Stimulated activated memory B cell treated with anti-CD40 and anti-IgM and Interleukin-4, amounts not matched to agents 10 μg/mL and 1 μg/mL and 100 μg/mL, for 72 hours (primary cell): ENCODE measurements around the gene ALX3.

Experiments
- ATAC-seq: fragments of 150-1000 bp; cut with Tn5 transposase; 2 replicates; pipeline ENCODE4 v1.10.0; 2021
- H3K27ac Mint-ChIP-seq: one replicate; pipeline ENCODE4 v1.8.0; 2022; ENCODE audit warnings: mild to moderate bottlenecking, mixed read lengths
- H3K27me3 Mint-ChIP-seq: one replicate; pipeline ENCODE4 v1.8.0; 2022; ENCODE audit warnings: mixed read lengths
- H3K36me3 Mint-ChIP-seq: one replicate; pipeline ENCODE4 v1.8.0; 2022; ENCODE audit warnings: mixed read lengths
- H3K4me1 Mint-ChIP-seq: one replicate; pipeline ENCODE4 v1.8.0; 2022; ENCODE audit warnings: mixed read lengths
- H3K4me3 Mint-ChIP-seq: one replicate; pipeline ENCODE4 v1.8.0; 2022; ENCODE audit warnings: mild to moderate bottlenecking, moderate library complexity, mixed read lengths
- H3K9me3 Mint-ChIP-seq: one replicate; pipeline ENCODE4 v1.8.0; 2022; ENCODE audit warnings: mixed read lengths

The ALX3 gene

DNA sequence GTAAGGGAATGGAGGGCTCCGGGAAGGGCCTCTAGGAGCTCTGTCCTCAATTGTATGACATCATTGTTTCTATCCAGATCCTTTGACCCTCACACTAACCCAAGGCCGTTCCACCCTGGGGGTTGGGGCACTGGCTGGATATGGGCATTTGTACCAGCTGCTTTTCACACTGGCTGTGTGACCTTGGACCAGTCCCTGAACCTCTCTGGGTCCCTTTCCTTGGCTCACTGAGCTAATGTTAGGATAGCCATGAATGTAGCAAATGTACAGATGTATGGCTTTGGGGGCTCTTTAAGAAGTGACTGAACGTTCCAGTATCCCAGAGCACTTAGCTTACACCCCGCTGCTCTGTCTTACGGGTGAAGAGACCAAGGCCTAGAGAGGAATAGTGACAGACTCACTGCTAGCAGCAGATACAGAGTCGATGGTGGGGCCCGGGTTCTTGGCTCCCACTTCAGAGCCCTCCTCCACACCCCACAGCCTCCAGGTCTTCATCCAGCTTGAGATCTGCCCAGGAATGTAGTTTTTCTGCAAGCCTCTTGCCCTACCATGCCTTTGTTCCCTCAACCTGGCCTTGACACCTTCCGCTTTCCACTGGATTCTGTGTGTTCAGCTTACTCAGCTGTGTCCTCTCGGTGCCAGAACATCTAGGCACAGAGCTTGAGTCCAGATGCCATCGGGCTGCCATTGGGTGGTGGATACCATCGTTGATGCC, 27.2 kb upstream of the ALX3 start:
- Mint-ChIP-seq H3K27me3 (peaks cover 52% of the 10 kb centered on the region), H3K27ac (no peak overlapping the region)
- no peak for ATAC-seq

DNA sequence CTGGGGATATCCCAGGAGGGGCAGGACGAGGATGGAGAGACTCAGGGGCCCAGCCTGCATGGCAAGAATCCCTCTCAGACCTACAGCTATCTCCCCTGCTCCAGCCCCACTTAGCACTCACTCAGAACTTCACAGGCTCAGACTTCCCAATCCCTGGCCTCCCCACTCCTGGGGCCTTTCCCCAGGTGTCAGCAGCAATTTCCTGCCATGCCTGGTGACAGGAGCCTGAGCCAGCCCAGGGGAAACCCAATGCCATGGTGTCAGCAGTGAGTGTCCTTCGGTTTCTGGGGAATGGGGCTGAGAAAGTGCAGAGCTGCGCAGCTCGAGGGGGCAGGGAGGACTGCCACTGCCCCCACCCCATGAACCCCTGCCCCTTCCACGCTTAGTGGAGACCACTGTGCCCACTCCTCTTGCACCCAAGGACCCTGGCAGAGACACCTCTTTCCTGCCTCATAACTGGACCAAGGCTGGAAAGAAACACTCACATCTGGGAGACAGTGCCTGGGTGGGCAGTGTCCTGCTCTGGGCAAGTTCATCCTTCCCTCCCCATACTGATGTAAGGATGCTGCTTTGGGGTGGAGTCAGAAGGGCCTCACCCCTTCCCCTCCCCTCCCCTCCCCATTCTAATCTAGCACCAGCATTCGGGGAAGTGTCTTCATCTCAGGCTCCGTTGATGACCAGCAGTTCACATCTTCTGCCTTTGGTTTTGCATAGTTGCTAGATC, 24.6 kb upstream of the ALX3 start:
- Mint-ChIP-seq H3K27me3 (peaks cover 48% of the 10 kb centered on the region), H3K4me3 (no peak overlapping the region), H3K9me3 (no peaks in the 10 kb centered on the region), H3K36me3 (no peaks in the 10 kb centered on the region), H3K27ac (no peak overlapping the region), H3K4me1 (no peaks in the 10 kb centered on the region)
- ATAC-seq, result no peak

More for the DNA sequence above, 27.2 kb upstream of the ALX3 start:
- Mint-ChIP-seq H3K36me3 (no peaks in the 10 kb centered on the region), H3K9me3 (no peaks in the 10 kb centered on the region), H3K4me3 (no peak overlapping the region), H3K4me1 (peaks cover 11% of the 10 kb centered on the region)

DNA sequence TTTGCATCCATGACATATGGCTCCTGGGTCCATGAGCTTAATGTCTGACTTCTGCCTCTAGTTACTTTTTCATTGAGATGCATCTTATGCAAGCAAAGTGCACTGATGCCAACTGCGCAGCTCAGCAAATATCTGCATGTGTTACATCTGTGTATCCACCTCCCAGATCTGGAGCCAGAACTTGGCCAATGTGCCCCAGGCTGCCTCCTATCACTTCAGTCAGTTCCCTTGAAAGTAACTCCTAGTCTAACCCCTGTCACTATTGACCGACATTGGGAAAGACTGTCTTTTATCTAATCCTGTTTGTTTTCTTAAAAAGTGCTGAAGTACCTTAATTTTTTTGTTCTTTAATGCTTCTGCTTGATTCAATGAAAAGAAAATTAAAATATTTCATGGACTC, 22.5 kb upstream of the ALX3 start:
- H3K27me3 Mint-ChIP-seq, result peaks cover 51% of the 10 kb centered on the region
- no peak overlapping the region for H3K4me3 Mint-ChIP-seq
- H3K4me1 Mint-ChIP-seq, result peaks cover 6% of the 10 kb centered on the region
- no peaks in the 10 kb centered on the region for H3K9me3 Mint-ChIP-seq
- H3K27ac Mint-ChIP-seq, result no peak overlapping the region
- ATAC-seq, result no peak
- no peaks in the 10 kb centered on the region for H3K36me3 Mint-ChIP-seq

DNA sequence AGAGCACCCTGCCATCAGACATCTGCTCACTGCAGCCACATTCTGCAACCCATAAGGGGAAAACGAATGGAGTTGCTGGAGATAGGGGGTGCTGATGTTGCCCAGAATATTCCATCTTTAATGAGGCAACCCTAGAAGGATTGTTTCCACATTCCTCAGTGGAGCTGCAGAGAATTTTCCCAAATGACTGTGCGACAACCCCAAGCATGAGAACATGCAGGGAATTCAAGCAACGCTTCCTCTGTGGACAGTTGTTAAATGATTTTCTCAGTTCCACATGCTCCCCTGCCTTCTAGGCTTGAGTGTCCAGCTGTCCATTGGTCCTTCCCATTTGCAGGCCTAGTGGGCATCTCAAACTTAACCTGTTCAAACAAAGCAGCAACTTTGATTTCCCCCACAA, 21.3 kb upstream of the ALX3 start:
- H3K4me1 Mint-ChIP-seq, result peaks cover 9% of the 10 kb centered on the region
- H3K27me3 Mint-ChIP-seq, result peaks cover 51% of the 10 kb centered on the region
- no peak overlapping the region for H3K27ac Mint-ChIP-seq
- no peaks in the 10 kb centered on the region for H3K9me3 Mint-ChIP-seq
- no peak overlapping the region for H3K4me3 Mint-ChIP-seq
- no peak for ATAC-seq
- no peaks in the 10 kb centered on the region for H3K36me3 Mint-ChIP-seq

DNA sequence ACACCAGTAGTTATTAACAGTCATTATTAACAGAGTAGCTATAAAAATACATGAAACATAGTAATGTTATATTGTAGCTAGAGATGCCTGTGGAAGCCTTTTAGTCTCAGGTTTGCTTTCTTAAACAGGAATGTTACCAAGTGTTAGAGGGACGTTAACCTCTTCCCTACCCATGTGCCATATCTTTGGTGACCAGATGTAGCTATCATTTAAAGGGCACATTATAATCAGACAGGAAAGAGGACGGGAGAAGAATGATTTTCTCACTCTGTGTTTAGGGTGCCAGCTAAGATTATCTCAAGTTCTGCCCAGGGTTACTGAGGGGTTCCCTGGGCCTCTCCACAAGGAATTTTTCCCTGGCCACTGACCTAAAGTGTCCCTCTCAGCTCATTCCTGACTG, 20.9 kb upstream of the ALX3 start:
- no peaks in the 10 kb centered on the region for H3K36me3 Mint-ChIP-seq
- H3K9me3 Mint-ChIP-seq, result no peaks in the 10 kb centered on the region
- H3K4me1 Mint-ChIP-seq, result peaks cover 9% of the 10 kb centered on the region
- no peak for ATAC-seq
- H3K27me3 Mint-ChIP-seq, result peaks cover 51% of the 10 kb centered on the region
- H3K4me3 Mint-ChIP-seq, result no peak overlapping the region
- no peak overlapping the region for H3K27ac Mint-ChIP-seq

DNA sequence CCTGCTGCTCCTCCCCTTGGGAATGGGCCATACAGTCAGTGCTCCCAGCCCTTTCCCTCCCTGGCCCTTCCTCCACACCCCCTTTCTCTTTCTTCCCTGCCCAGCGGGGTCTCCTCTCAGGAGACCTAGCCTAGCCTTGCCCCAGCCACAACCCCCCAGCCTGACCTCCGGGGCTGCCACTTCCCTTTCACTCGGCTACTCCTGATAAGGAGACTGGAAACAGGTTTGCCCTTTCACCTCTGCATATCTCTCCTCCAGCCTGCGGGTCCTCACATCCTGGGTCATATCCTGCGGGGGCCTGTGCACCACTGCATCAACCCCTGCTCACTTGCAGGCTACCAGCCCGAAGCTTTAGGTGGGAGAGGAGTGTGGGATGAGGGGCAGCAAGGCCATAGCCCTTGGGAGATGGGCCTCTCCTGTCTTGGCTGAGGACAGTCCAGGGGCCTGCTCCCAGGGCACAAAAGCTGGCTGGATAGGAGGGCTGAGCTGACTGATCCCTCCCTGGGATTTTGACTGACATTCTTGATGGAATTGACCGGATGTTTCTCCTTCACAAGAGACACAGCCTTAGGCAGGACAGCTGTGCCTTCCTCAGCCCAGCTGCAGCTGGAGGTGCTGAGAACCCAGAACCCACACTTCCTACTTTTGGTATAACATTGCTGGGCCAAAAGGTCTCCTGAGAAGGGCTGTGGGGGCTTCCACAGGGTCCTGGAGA, 19.2 kb upstream of the ALX3 start:
- no peaks in the 10 kb centered on the region for H3K36me3 Mint-ChIP-seq
- H3K9me3 Mint-ChIP-seq, result no peaks in the 10 kb centered on the region
- no peak overlapping the region for H3K4me3 Mint-ChIP-seq
- ATAC-seq, result no peak
- H3K4me1 Mint-ChIP-seq, result peaks cover 9% of the 10 kb centered on the region
- no peak overlapping the region for H3K27ac Mint-ChIP-seq
- H3K27me3 Mint-ChIP-seq, result peaks cover 56% of the 10 kb centered on the region

DNA sequence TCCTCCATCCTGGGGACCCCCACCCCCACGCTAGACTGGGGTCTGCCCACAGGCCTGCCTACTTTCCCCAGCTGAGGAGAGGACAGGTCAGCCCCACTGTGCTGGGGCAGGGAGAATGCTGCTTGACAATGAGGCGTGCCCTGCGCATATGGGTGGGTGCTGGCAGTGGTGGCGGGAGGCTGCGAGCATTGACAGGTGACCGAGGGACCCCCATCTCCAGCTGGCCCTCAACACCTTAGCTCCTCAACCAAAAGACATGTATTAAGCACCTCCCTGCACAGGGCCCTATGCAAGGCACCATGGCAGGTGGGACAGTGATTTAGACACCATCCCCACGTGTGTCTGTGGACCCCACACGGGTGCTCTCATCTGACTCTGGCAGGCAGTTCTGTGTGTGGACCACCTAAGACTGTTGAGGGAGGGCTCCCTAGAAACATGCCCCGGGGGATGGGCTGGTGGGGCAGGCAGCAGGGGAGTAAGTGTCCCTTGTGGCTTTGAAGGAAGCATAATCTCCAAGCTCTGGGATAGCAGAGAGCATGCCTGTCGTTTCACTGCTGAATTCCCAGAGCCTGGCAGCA, 18.4 kb upstream of the ALX3 start:
- H3K36me3 Mint-ChIP-seq, result no peaks in the 10 kb centered on the region
- peaks cover 63% of the 10 kb centered on the region for H3K27me3 Mint-ChIP-seq
- no peak overlapping the region for H3K27ac Mint-ChIP-seq
- H3K4me3 Mint-ChIP-seq, result no peak overlapping the region
- no peaks in the 10 kb centered on the region for H3K9me3 Mint-ChIP-seq
- ATAC-seq, result no peak
- H3K4me1 Mint-ChIP-seq, result peaks cover 17% of the 10 kb centered on the region

DNA sequence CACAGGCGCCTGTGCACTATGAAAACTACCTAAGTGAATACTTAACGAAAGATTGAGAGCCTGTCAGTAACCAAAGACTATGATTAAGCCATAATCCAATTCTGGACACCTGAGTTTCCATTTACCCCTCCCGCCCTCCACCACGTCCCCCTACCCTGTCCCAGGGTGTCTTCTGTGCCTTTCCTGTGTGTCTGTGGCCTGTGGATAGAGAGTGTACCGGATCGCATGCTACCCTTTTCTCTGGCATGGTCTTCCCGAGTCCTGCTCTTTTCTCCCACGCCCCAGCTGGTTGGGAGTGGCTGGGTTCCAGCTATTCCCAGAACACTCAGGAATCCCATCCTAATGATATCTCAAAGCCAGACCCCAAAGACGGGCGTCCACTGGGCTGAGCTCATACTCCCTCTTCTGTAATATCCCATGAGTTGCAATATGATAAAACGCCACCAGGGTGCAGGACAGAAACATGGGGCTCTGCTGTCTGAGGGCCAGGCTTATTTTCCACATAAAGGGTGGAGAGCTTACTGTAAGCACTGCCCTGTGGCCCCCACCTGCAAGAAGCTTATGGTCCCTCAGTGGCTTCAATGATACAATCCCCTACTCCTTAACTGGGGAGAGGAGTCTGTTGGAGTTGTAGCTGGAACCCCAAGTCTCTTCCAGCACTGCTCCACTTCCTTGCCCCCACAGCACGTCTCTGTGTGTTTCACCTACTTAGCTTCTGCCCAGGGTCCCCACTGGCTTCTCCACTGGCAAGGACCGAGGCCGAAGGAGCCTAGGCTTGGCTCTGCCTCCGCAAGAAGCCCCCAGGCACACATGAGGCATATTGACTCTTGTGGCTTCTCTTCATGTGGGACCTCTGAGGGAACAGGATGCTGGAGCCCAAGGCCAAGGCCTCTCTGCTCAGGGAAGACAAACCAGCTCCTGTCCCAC, 17.6 kb upstream of the ALX3 start:
- Mint-ChIP-seq H3K27me3 (peaks cover 70% of the 10 kb centered on the region), H3K27ac (no peak overlapping the region), H3K9me3 (no peaks in the 10 kb centered on the region), H3K4me1 (peaks cover 25% of the 10 kb centered on the region), H3K36me3 (no peaks in the 10 kb centered on the region), H3K4me3 (no peak overlapping the region)
- no peak for ATAC-seq

DNA sequence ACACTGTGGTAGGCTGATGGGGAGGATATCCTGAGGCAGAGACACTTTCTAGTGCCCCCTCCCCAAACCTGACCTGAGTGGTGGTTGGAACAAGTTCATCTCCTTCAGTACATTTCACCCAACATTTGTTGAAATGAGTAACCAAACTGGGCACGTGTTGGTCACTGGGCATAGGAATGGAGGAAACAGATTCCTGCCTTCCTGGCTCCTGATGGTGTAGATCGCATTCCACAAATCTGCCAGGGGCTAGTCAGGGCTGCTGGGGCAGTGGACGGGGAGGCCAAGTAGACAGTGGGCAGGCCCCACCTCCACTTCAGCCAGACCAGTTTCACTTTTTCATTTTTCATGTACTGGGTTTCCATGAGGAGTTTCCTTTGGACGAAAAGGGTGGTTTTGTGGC, 16.5 kb upstream of the ALX3 start:
- peaks cover 72% of the 10 kb centered on the region for H3K27me3 Mint-ChIP-seq

DNA sequence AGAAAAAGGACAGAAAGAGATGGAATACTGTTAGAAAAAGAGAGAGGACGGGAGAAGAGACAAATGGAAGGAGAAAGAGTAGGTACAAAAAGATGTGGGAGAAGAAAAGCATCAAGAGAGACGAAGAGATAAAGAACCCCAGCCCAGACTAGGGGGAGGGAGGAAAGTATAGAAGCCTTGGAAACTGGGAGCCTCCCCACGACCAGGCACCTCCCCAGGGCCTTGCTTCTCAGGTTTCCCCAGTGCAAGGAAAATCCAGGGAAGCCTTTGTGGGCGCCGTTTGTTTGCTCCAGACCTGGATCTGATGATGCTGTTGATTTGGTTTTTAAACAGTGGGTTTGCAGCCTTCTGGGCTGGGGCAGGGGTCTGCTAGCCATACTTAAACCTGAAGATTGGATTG, 15.2 kb upstream of the ALX3 start:
- H3K27ac Mint-ChIP-seq, result no peak overlapping the region
- H3K27me3 Mint-ChIP-seq, result peaks cover 81% of the 10 kb centered on the region
- no peak for ATAC-seq
- no peaks in the 10 kb centered on the region for H3K36me3 Mint-ChIP-seq
- H3K9me3 Mint-ChIP-seq, result no peaks in the 10 kb centered on the region
- H3K4me1 Mint-ChIP-seq, result peaks cover 26% of the 10 kb centered on the region
- no peak overlapping the region for H3K4me3 Mint-ChIP-seq

More for the DNA sequence above, 16.5 kb upstream of the ALX3 start:
- Mint-ChIP-seq H3K4me3 (no peak overlapping the region), H3K4me1 (peaks cover 26% of the 10 kb centered on the region), H3K9me3 (no peaks in the 10 kb centered on the region), H3K36me3 (no peaks in the 10 kb centered on the region), H3K27ac (no peak overlapping the region)
- ATAC-seq, result no peak

DNA sequence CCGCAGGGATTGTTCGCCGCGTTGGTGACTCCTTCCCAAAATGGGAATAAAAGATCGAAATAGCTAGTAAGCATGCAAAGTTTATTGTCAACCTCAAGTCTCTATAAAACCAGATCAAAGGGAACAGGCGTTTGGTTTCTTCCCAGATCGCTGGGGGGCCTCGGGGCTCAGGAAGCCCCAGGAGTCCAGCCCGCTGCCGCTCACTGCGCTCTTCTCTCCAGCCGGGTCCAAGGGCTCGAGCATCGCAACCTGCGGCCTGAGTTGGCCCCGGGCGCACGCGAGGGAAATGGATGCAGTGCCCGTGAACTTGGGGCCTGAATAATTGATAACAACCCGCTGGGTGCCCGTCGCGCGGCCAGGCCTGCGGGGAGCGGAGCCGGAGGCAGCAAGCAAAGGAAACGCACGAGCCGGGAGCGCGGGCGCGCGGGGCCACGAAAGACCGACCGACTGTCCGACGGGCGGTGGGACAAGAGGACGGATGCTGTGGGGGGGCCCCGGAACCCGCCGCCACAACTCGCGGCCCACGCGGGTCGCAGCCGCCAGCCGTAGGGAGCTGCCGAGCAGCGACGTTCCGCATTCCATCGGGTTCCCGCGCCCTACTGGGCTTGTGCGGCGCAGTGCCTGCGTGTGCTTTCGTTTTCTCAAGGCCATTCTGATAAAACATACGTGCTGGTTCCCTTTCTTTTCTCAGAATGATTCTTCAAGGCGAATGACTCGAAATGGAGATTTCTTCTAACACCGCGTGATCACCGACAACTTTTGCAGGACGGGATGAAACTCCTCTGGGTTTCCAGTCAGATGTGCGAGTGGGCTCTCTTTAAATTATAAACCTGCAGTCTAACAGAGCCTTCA, 14.0 kb upstream of the ALX3 start:
- no peaks in the 10 kb centered on the region for H3K9me3 Mint-ChIP-seq
- H3K27me3 Mint-ChIP-seq, result peaks cover 86% of the 10 kb centered on the region
- ATAC-seq, result peak; percentile 74
- H3K4me3 Mint-ChIP-seq, result peak overlapping the region; percentile 82
- peak overlapping the region; percentile 45 for H3K27ac Mint-ChIP-seq
- H3K36me3 Mint-ChIP-seq, result no peaks in the 10 kb centered on the region
- peaks cover 26% of the 10 kb centered on the region for H3K4me1 Mint-ChIP-seq

DNA sequence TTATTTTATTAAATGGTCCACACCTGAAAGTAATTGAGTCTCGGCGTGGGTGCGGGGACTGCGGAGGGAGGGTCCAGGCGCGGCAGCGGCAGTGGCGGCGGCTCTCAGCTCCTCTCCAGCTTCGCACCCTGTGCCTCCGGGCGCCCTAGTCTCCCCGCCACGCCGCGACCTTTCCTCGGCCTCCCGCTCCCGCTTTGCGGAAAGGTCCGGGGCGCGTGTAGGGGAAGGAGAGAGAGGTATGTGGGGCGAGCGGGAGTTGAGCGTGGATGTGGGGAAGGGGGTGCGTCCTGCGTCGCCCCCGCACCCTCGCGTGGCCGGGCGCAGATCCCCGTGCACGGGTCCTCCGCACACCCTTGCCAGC, 13.4 kb upstream of the ALX3 start:
- peak overlapping the region; percentile 82 for H3K4me3 Mint-ChIP-seq
- H3K36me3 Mint-ChIP-seq, result no peaks in the 10 kb centered on the region
- peak overlapping the region; percentile 45 for H3K27ac Mint-ChIP-seq
- no peaks in the 10 kb centered on the region for H3K9me3 Mint-ChIP-seq
- peak; percentile 21 for ATAC-seq
- peaks cover 86% of the 10 kb centered on the region for H3K27me3 Mint-ChIP-seq
- H3K4me1 Mint-ChIP-seq, result peaks cover 26% of the 10 kb centered on the region

DNA sequence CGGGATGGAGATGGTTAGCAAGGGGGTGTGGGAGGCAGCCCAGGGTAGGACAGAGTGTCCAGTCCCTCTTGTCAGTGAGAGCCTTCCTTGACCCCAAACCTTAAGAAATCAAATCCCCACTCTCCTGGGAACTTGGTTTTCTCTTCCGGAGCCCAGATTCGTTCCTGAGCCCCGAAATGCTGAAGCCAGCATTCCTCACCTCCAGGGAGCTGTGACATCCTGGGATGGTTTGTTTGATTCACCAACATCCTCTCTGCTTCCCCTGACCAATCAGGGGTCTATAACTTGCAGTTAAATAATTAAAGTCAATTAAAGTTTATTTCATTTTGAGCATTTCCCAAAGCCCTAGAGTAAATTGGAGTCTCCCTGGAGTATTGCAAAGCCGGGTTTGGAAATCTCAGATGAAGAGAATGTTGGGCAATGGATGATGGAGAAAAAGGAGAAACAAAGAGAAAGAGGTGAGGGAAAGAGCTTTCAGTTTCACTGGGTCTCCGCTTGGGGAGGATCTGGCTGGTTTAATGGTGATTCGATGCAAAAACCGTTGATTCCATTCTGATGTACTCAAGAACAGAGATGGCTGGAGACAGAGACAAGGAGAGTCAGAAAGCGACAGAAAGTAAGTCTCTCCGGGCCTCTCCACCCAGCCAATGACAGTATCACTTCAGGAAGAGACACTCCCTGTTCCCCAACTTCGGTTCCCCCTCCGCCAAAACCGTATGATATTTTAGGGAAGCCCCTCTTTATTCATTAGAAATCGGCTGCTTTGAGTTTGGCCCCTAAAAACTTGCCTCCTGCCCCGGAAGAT, 12.8 kb upstream of the ALX3 start:
- ATAC-seq, result no peak
- Mint-ChIP-seq H3K27me3 (peaks cover 86% of the 10 kb centered on the region), H3K9me3 (no peaks in the 10 kb centered on the region), H3K4me1 (peaks cover 23% of the 10 kb centered on the region), H3K4me3 (peak overlapping the region; percentile 82), H3K27ac (peak overlapping the region; percentile 45), H3K36me3 (no peaks in the 10 kb centered on the region)
